ENCODE data around the gene ADGRE1. TPM values are rescaled to one million over a fixed set of nuclear protein-coding genes. Genes with fewer than 3 reads are reported as not detected.

The ADGRE1 gene
- total and polyA plus RNA-seq, 2 of the 8 experiments (the other 6 are each of a cell fraction or from before 2014, with no cell fraction given) = not detected

GRCh38 chr19:6868351-6868750, 19.0 kb upstream of the ADGRE1 start:
- ChIA-PET CTCF (ENCODE audit: partially characterized antibody) (interaction anchor here (0.9 to 1.1 kb wide), 2 partner anchors 8 to 199 kb away, joined by 3 to 4 read pairs; no protein-coding TSS in a partner anchor), POLR2A (ENCODE audit: partially characterized antibody) (no interaction called here)

More at GRCh38 chr19:6868351-6868750, 19.0 kb upstream of the ADGRE1 start:
- H3K23ac ChIP-seq (ENCODE audit: insufficient read length) = no peak overlapping the region
- H2BK15ac ChIP-seq (ENCODE audit: low read length) = no peak overlapping the region
- H3K4me1 ChIP-seq (replicated peaks in 1 of 4; ENCODE audit: control insufficient read depth in 3 of 4, insufficient read depth in 4 of 4, low read length in 3 of 4) = no peaks in the 10 kb centered on the region
- no peak overlapping the region for H2BK5ac ChIP-seq (ENCODE audit: low read depth, low read length)
- no peak overlapping the region for H3K18ac ChIP-seq (ENCODE audit: extremely low read depth, low read length)
- H3K4ac ChIP-seq (replicated peaks; ENCODE audit: insufficient read length, low read depth, low read length) = no peak overlapping the region
- no peak for DNase-seq (ENCODE audit: low read depth in 1 of 2, low spot score in 2 of 2)
- no peak overlapping the region for H3K4me2 ChIP-seq (ENCODE audit: insufficient read depth in 1 of 2, low read depth in 2 of 2, low read length in 2 of 2)
- H3K9me3 ChIP-seq (ENCODE audit: insufficient read depth in 2 of 2, low read depth in 1 of 2, low read length in 1 of 2) = peaks cover 3 to 44% of the 10 kb centered on the region in 2 experiments; a peak in 3 of 4 replicates
- H3K79me1 ChIP-seq (ENCODE audit: low read depth, low read length) = no peaks in the 10 kb centered on the region
- H3K9ac ChIP-seq (replicated peaks in 1 of 4; ENCODE audit: extremely low read depth in 1 of 4, low read depth in 3 of 4, low read length in 3 of 4) = no peak overlapping the region
- H3K14ac ChIP-seq (ENCODE audit: insufficient read length) = no peak overlapping the region
- no peak overlapping the region for H3K4me3 ChIP-seq (ENCODE audit: extremely low read depth in 1 of 4, insufficient read depth in 2 of 4, low read depth in 3 of 4, low read length in 4 of 4)
- H3K56ac ChIP-seq (replicated peaks; ENCODE audit: insufficient read length, low read depth, low read length) = no peak overlapping the region
- TF ChIP-seq SUZ12 (IDR thresholded peaks at IDR 0.05; ENCODE audit: low read length) = no peak
- no peak for TF ChIP-seq CBX5 (IDR thresholded peaks at IDR 0.05; ENCODE audit: low read depth, low read length)
- no peak for TF ChIP-seq TCF12 (IDR thresholded peaks at IDR 0.05; ENCODE audit: low read depth, low read length)
- no peak overlapping the region for H3K27ac ChIP-seq (ENCODE audit: low read depth, low read length)
- no peak overlapping the region for H4K5ac ChIP-seq (ENCODE audit: insufficient read length, low read depth, low read length)
- H2BK20ac ChIP-seq (ENCODE audit: low read length) = no peak overlapping the region
- no peak overlapping the region for H2AFZ ChIP-seq (ENCODE audit: low read length)
- no peaks in the 10 kb centered on the region for H3K23me2 ChIP-seq (ENCODE audit: low read depth, low read length)
- H4K8ac ChIP-seq (ENCODE audit: extremely low read depth, insufficient read depth, low read length) = no peak overlapping the region
- no peak overlapping the region for H2BK12ac ChIP-seq (ENCODE audit: low read depth, low read length)
- H3K79me2 ChIP-seq (ENCODE audit: control insufficient read depth in 1 of 2, insufficient read depth in 2 of 2, low read length in 2 of 2) = no peaks in the 10 kb centered on the region
- H4K20me1 ChIP-seq (replicated peaks in 1 of 2; ENCODE audit: control insufficient read depth in 1 of 2, insufficient read depth in 2 of 2, low read length in 2 of 2) = no peaks in the 10 kb centered on the region
- no peaks in the 10 kb centered on the region for H3K27me3 ChIP-seq (replicated peaks in 1 of 4; ENCODE audit: control insufficient read depth in 3 of 4, extremely low read depth in 1 of 4, insufficient read depth in 3 of 4, low read length in 3 of 4)
- H2BK120ac ChIP-seq (replicated peaks; ENCODE audit: low read depth, low read length) = no peak overlapping the region
- 72% methylated on average over 4 of the region's 4 CpGs; no CpG with 5 or more reads in 1 of the 2 experiments for WGBS, 2 experiments (ENCODE audit: extremely low coverage in 1 of 2, insufficient coverage in 1 of 2, insufficient read length in 1 of 2, insufficient replicate concordance in 2 of 2, low coverage in 1 of 2, low lambda C conversion rate in 2 of 2, missing lambda C conversion rate in 1 of 2)
- no peak overlapping the region for H4K91ac ChIP-seq (replicated peaks; ENCODE audit: insufficient read length, low read length)
- FAIRE-seq = no peak
- H2AK5ac ChIP-seq (ENCODE audit: low read depth, low read length) = no peak overlapping the region
- H3K36me3 ChIP-seq (ENCODE audit: control insufficient read depth in 2 of 4, insufficient read depth in 4 of 4, low read length in 3 of 4) = no peaks in the 10 kb centered on the region

All from H1 (cell line).